ENCODE results near the gene CAMK1D. TPM values are rescaled to one million over a fixed set of nuclear protein-coding genes. Genes with fewer than 3 reads are reported as not detected.
A peak's percentile ranks its signal among the peaks of the same experiment; 100 is the strongest.

The CAMK1D gene
- polyA plus RNA-seq, 1 of the 3 experiments (the other 2 are of a cell fraction), result 4.1 TPM

DNA sequence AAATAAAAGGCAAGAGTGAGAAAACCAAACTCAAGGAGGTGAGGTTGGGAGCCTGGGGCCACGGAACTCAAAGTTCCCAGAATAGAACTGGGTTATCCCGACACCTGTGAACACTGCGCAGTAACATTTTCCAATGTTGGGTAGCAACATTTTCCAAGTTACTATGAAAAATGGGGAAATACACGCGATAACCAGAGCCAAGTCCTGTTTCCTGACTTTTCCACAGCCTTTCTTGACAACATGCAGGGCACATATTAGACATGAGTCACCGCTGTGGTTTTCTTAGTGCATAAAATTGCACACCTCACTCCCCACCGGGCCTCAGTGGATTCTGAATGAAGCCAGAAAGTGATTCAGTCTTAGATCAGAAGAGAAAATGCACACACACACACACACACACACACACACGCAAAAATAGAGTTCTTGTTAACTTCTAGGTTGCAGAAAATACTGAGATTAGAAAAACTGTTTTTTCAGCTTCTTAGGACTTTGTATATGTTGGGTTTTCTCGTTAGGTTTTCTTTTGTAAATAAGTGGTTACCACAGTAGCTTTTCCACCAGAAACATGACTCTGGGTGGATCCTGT, 70.0 kb downstream of the CAMK1D start (continued):
- no peak for TF ChIP-seq GATA2 (CRISPR knock-in tag; IDR thresholded peaks at IDR 0.05)
- TF ChIP-seq NRF1 (IDR thresholded peaks at IDR 0.05; ENCODE audit: low read depth, low read length), result no peak
- no peak for TF ChIP-seq RCOR1 (IDR thresholded peaks at IDR 0.05; ENCODE audit: low read length)
- TF ChIP-seq RXRA (IDR thresholded peaks at IDR 0.05; ENCODE audit: borderline replicate concordance, low read depth), result peak; percentile 65; the same call in 1 of the 2 replicates
- no peak for TF ChIP-seq SMC3 (IDR thresholded peaks at IDR 0.05; ENCODE audit: low read depth, low read length)
- TF ChIP-seq EZH2phosphoT487 (IDR thresholded peaks at IDR 0.05; ENCODE audit: borderline replicate concordance, low read depth), result no peak
- TF ChIP-seq GABPA (IDR thresholded peaks at IDR 0.05; ENCODE audit: low read depth), result peak; percentile 14; the same call in 1 of the 2 replicates
- TF ChIP-seq TEAD4 (IDR thresholded peaks at IDR 0.05; ENCODE audit: borderline replicate concordance, insufficient read depth), result peak; percentile 87
- peak; percentile 98 for TF ChIP-seq TCF12 (IDR thresholded peaks at IDR 0.05)
- TF ChIP-seq, protein P1, sequence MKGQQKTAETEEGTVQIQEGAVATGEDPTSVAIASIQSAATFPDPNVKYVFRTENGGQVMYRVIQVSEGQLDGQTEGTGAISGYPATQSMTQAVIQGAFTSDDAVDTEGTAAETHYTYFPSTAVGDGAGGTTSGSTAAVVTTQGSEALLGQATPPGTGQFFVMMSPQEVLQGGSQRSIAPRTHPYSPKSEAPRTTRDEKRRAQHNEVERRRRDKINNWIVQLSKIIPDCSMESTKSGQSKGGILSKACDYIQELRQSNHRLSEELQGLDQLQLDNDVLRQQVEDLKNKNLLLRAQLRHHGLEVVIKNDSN (IDR thresholded peaks at IDR 0.05; ENCODE audit: borderline replicate concordance, low read depth), result 0 out of 2 replicates have a peak, but pooled peaks have one; percentile 9
- TF ChIP-seq FOSL2 (IDR thresholded peaks at IDR 0.05; ENCODE audit: borderline replicate concordance, low read depth), result peak; percentile 95

DNA sequence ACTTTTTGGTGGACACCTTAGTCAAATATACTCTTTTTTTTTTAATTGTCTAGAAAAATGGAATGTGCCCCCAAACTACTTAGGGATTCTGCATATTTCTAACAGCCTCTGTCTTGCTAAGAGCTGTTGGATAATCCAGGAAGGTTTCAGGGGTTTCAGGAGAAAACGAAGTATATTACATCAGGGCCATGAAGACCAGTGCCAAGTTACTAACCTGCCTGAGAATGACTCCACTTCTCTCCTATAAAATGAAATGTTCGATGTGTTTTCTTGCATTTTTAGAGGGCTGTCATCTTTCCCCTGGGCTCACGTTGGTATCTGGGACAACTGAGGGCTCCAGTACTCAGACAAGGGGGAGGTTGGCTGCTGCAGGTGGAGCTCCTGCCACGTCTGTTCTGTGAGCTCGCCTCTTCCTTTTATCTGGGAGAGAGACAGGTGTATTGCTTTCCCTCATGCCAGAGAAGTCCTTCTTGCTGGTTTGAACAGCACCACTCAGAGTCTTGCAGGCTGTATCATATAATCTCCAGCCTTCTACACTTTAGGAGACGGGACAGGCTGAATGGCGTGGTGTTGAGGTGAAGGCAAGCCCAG, 71.3 kb downstream of the CAMK1D start:
- Histone ChIP-seq H3K9me2 (no peaks in the 10 kb centered on the region), H3K36me3 (replicated peaks in 1 of 2; ENCODE audit: control insufficient read depth in 1 of 2, insufficient read depth in 2 of 2, low read length in 1 of 2) (no peaks in the 10 kb centered on the region), H3K9me3 (no peaks in the 10 kb centered on the region), H4K20me1 (ENCODE audit: insufficient read depth) (no peaks in the 10 kb centered on the region), H3K9ac (no peak overlapping the region), H3F3A (replicated peaks; ENCODE audit: insufficient read depth) (peaks cover 13% of the 10 kb centered on the region), H2AFZ (ENCODE audit: low read depth) (no peak overlapping the region), H3K27ac (ENCODE audit: low read depth in 2 of 2, low read length in 1 of 2) (no peak overlapping the region), H3K4me3 (ENCODE audit: low read depth in 2 of 2, low read length in 1 of 2) (no peak overlapping the region), H3K27me3 (ENCODE audit: insufficient read depth) (no peaks in the 10 kb centered on the region), H3K4me1 (ENCODE audit: control insufficient read depth in 1 of 2, insufficient read depth in 2 of 2, low read depth in 1 of 2, low read length in 1 of 2) (peaks cover 0 to 5% of the 10 kb centered on the region in 2 experiments; a peak in 1 of 4 replicates), H3K4me2 (no peak overlapping the region), H3K79me2 (ENCODE audit: insufficient read depth) (no peaks in the 10 kb centered on the region)
- POLR2A ChIA-PET, result no interaction called here
- no peak for DNase-seq
- CTCF ChIA-PET, result interaction anchor here (1.2 kb wide), 1 partner anchor 53 kb away, joined by 3 read pairs; no protein-coding TSS in a partner anchor
- 92% methylated on average over 7 of the region's 7 CpGs for WGBS (ENCODE audit: low lambda C conversion rate)
- no peak for TF ChIP-seq TCF12 (IDR thresholded peaks at IDR 0.05)
- TF ChIP-seq, protein P2, sequence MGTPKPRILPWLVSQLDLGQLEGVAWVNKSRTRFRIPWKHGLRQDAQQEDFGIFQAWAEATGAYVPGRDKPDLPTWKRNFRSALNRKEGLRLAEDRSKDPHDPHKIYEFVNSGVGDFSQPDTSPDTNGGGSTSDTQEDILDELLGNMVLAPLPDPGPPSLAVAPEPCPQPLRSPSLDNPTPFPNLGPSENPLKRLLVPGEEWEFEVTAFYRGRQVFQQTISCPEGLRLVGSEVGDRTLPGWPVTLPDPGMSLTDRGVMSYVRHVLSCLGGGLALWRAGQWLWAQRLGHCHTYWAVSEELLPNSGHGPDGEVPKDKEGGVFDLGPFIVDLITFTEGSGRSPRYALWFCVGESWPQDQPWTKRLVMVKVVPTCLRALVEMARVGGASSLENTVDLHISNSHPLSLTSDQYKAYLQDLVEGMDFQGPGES (IDR thresholded peaks at IDR 0.05; ENCODE audit: low read depth, low read length), result no peak
- no peak for TF ChIP-seq ZBTB33 (IDR thresholded peaks at IDR 0.05; ENCODE audit: borderline replicate concordance, low read depth)
- TF ChIP-seq RXRA (IDR thresholded peaks at IDR 0.05; ENCODE audit: borderline replicate concordance, low read depth), result no peak
- no peak for TF ChIP-seq CHD2 (IDR thresholded peaks at IDR 0.05; ENCODE audit: low read length, partially characterized antibody)
- no peak for TF ChIP-seq EZH2phosphoT487 (IDR thresholded peaks at IDR 0.05; ENCODE audit: borderline replicate concordance, low read depth)
- no peak for TF ChIP-seq TAF1 (IDR thresholded peaks at IDR 0.05; ENCODE audit: borderline replicate concordance, low read depth, low read length)
- no peak for TF ChIP-seq NRF1 (IDR thresholded peaks at IDR 0.05; ENCODE audit: low read depth, low read length)
- TF ChIP-seq, protein P3, sequence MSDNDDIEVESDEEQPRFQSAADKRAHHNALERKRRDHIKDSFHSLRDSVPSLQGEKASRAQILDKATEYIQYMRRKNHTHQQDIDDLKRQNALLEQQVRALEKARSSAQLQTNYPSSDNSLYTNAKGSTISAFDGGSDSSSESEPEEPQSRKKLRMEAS (IDR thresholded peaks at IDR 0.05; ENCODE audit: low read depth), result no peak
- no peak for TF ChIP-seq SMC3 (IDR thresholded peaks at IDR 0.05; ENCODE audit: low read depth, low read length)
- no peak for TF ChIP-seq GATA2 (CRISPR knock-in tag; IDR thresholded peaks at IDR 0.05)
- no peak for TF ChIP-seq YY1 (IDR thresholded peaks at IDR 0.05; ENCODE audit: low read depth)
- TF ChIP-seq, protein P4, sequence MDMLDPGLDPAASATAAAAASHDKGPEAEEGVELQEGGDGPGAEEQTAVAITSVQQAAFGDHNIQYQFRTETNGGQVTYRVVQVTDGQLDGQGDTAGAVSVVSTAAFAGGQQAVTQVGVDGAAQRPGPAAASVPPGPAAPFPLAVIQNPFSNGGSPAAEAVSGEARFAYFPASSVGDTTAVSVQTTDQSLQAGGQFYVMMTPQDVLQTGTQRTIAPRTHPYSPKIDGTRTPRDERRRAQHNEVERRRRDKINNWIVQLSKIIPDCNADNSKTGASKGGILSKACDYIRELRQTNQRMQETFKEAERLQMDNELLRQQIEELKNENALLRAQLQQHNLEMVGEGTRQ (IDR thresholded peaks at IDR 0.05; ENCODE audit: borderline replicate concordance, low read depth, low read length), result no peak
- TF ChIP-seq RCOR1 (IDR thresholded peaks at IDR 0.05; ENCODE audit: low read length), result no peak
- TF ChIP-seq, protein P5, sequence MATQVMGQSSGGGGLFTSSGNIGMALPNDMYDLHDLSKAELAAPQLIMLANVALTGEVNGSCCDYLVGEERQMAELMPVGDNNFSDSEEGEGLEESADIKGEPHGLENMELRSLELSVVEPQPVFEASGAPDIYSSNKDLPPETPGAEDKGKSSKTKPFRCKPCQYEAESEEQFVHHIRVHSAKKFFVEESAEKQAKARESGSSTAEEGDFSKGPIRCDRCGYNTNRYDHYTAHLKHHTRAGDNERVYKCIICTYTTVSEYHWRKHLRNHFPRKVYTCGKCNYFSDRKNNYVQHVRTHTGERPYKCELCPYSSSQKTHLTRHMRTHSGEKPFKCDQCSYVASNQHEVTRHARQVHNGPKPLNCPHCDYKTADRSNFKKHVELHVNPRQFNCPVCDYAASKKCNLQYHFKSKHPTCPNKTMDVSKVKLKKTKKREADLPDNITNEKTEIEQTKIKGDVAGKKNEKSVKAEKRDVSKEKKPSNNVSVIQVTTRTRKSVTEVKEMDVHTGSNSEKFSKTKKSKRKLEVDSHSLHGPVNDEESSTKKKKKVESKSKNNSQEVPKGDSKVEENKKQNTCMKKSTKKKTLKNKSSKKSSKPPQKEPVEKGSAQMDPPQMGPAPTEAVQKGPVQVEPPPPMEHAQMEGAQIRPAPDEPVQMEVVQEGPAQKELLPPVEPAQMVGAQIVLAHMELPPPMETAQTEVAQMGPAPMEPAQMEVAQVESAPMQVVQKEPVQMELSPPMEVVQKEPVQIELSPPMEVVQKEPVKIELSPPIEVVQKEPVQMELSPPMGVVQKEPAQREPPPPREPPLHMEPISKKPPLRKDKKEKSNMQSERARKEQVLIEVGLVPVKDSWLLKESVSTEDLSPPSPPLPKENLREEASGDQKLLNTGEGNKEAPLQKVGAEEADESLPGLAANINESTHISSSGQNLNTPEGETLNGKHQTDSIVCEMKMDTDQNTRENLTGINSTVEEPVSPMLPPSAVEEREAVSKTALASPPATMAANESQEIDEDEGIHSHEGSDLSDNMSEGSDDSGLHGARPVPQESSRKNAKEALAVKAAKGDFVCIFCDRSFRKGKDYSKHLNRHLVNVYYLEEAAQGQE (IDR thresholded peaks at IDR 0.05; ENCODE audit: low read depth, low read length), result no peak
- no peak for TF ChIP-seq RAD21 (IDR thresholded peaks at IDR 0.05; ENCODE audit: low read length)

All from SK-N-SH (cell line).